Measurements from ENCODE around the gene GRIP2.

Gene GRIP2

DNA sequence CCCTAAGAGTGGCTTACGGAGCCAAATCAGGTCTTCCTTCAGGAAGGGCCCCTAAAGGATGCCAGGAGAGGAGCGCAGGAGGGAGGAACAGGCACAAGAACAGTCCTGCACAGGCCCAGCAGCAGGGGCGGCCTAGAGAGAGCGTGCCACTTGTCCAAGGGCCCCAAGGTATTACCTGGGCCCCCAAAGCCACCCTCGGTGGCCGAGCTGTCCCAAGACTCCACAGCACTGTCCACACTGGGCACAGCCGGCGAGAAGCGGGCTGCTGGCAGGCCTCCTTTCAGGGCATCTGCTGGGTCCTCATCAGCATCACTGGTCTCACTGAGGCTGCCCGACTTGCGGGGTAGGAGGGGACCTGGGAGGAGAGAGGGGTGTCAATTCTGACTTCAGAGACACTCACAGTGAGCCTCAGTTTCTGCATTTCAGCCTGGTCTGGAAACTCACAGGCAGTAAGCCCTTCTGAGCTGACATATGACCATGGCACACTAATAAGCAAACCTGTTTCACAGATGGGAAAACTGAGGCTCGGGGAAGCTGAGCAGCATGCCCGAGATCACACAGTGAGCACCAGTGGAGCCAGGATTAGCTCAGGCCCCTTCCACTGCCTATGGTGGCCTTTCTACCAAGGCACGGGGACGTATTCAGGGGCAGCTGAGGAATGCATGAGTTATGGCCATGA lies 33.4 kb downstream of the GRIP2 start:
- TF ChIP-seq FOXP2 (optimal IDR thresholded peaks at IDR 0.05; ENCODE audit: borderline replicate concordance, extremely low read depth, extremely low read length, insufficient read depth) (no peak), POLR2AphosphoS5 (IDR thresholded peaks at IDR 0.05; ENCODE audit: low read depth, low read length) (no peak), SIN3A (IDR thresholded peaks at IDR 0.05; ENCODE audit: borderline replicate concordance, insufficient read depth, low read length) (no peak), TAF1 (IDR thresholded peaks at IDR 0.05; ENCODE audit: borderline replicate concordance, insufficient read depth, low read length) (no peak)
- TF ChIP-seq, protein P1, sequence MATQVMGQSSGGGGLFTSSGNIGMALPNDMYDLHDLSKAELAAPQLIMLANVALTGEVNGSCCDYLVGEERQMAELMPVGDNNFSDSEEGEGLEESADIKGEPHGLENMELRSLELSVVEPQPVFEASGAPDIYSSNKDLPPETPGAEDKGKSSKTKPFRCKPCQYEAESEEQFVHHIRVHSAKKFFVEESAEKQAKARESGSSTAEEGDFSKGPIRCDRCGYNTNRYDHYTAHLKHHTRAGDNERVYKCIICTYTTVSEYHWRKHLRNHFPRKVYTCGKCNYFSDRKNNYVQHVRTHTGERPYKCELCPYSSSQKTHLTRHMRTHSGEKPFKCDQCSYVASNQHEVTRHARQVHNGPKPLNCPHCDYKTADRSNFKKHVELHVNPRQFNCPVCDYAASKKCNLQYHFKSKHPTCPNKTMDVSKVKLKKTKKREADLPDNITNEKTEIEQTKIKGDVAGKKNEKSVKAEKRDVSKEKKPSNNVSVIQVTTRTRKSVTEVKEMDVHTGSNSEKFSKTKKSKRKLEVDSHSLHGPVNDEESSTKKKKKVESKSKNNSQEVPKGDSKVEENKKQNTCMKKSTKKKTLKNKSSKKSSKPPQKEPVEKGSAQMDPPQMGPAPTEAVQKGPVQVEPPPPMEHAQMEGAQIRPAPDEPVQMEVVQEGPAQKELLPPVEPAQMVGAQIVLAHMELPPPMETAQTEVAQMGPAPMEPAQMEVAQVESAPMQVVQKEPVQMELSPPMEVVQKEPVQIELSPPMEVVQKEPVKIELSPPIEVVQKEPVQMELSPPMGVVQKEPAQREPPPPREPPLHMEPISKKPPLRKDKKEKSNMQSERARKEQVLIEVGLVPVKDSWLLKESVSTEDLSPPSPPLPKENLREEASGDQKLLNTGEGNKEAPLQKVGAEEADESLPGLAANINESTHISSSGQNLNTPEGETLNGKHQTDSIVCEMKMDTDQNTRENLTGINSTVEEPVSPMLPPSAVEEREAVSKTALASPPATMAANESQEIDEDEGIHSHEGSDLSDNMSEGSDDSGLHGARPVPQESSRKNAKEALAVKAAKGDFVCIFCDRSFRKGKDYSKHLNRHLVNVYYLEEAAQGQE (IDR thresholded peaks at IDR 0.05; ENCODE audit: insufficient read depth in 1 of 2, low read depth in 2 of 2, low read length in 2 of 2) = no peak

DNA sequence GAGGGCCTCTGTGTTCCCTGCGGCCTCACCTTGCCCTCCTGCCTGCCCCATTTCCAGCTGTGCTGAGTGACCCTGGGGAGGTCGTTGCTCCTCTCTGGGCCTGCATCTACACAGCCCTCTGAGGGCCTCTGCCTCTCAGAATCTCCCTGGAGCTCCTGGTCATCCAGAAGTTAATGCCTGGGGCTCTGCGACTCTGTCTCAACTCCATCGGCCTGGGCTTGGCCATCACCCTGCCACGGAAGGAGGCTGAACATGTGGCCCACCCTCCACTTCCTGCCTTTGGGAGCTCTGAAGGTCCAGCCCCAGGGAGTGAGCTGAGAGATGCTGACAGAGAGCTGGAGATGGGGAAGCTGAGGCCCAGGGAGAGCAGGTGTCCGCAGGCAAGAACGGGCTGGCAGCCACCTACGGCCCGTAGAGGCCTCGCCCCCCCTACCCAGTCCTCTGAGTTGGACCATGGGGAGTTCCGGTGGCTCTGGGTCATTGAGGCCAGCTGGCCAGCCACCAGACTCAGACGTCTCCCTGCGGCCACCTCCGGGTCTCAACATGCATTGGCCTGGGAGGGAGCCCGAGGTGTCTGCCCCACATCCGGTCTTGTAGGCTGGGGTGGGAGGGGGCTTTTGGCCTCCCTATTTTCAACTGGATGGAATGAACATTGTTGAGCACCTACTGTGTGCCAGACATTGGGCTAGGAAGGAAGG lies 34.2 kb downstream of the GRIP2 start:
- TF ChIP-seq, protein P1 (IDR thresholded peaks at IDR 0.05; ENCODE audit: insufficient read depth in 1 of 2, low read depth in 2 of 2, low read length in 2 of 2) = no peak

DNA sequence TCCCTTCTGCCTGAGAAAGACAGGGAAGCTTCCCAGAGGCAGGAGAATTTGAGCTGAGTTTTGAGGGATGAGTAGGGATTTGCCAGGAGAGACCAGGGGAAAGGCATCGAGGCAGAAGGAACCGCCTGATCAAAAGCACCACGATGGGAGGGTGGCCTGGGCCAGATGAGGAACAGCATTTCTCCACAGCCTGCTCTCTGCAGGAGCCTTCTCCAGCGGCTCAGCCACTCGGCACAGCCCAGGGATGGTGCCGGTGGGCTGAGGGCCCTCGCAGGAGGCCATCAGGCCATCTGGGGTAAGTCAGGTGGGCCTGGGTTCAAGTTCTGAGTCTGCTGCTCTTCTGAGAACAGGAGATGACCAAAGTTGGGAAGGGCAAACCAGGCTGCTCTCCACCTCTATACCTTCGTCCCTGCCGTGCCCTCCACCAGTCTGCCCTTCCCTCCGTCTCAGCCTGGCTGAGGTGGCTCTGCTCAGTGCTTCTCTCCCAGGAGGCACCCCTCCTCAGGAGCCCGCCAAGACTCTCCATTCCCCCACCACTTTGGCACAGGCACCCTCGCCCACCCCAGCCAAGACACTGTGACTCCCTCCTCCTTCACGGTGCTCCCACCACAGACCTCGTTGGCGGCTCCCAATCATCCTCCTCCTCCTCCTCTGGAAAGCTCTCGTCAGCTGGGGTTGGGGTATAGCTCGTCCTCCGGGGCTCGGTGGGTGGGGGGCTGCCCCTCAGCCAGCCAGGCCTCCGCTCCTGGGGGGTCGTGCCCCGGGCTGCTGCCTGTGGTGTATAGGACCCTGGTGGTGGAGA lies 34.9 kb downstream of the GRIP2 start:
- TF ChIP-seq FOXP2 (optimal IDR thresholded peaks at IDR 0.05; ENCODE audit: borderline replicate concordance, extremely low read depth, extremely low read length, insufficient read depth) (no peak), TAF1 (IDR thresholded peaks at IDR 0.05; ENCODE audit: borderline replicate concordance, insufficient read depth, low read length) (no peak), POLR2AphosphoS5 (IDR thresholded peaks at IDR 0.05; ENCODE audit: low read depth, low read length) (no peak), SIN3A (IDR thresholded peaks at IDR 0.05; ENCODE audit: borderline replicate concordance, insufficient read depth, low read length) (no peak)
- TF ChIP-seq, protein P1 (IDR thresholded peaks at IDR 0.05; ENCODE audit: insufficient read depth in 1 of 2, low read depth in 2 of 2, low read length in 2 of 2) = no peak

DNA sequence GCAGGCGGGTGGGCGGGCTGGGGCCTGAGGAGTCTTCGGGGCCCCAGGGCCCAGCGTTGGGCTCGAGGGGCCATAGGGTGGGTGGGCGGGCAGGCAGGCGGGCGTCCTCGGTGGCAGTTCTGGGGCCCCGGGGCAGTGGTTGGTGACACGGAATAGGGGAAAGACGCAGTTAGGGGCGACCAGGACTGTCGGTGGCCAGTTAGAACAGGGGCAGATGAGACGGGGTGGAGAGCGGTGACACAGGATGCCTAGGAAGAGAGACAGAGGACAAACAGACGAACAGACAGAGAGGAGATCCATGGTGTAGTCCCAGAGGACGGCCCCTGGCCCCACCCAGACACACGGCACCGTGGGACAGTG lies 36.5 kb downstream of the GRIP2 start:
- TF ChIP-seq TAF1 (IDR thresholded peaks at IDR 0.05; ENCODE audit: borderline replicate concordance, insufficient read depth, low read length) (no peak), SIN3A (IDR thresholded peaks at IDR 0.05; ENCODE audit: borderline replicate concordance, insufficient read depth, low read length) (no peak), FOXP2 (optimal IDR thresholded peaks at IDR 0.05; ENCODE audit: borderline replicate concordance, extremely low read depth, extremely low read length, insufficient read depth) (no peak), POLR2AphosphoS5 (IDR thresholded peaks at IDR 0.05; ENCODE audit: low read depth, low read length) (no peak)
- TF ChIP-seq, protein P1 (IDR thresholded peaks at IDR 0.05; ENCODE audit: insufficient read depth in 1 of 2, low read depth in 2 of 2, low read length in 2 of 2) = no peak

Data from PFSK-1 (cell line).